Keratinocyte (primary cell): ENCODE data around the gene CDC20. TPM values are rescaled to one million over a fixed set of nuclear protein-coding genes. Genes with fewer than 3 reads are reported as not detected.

ENCODE experiments used
- DNase-seq: peaks from one replicate; pipeline ENCODE4 v3.0.0-alpha.2; 2011; ENCODE audit warnings: low read depth, missing footprints, low spot score
- FAIRE-seq: peaks from 2 replicates; lab custom pipeline; 2011; peaks lifted over from hg19 to GRCh38; lab: Jason Lieb, UNC
- H2AFZ ChIP-seq: 2 replicates; pipeline ENCODE4 v1.6.0; 2012; ENCODE audit warnings: low read length, control low read depth, inconsistent platforms; ENCODE audit not compliant: control insufficient read depth
- H3K27ac ChIP-seq: 2 replicates; pipeline ENCODE4 v1.5.1; 2011; ENCODE audit warnings: low read length; ENCODE audit not compliant: control insufficient read depth, insufficient read depth
- H3K27me3 ChIP-seq: 3 replicates; pipeline ENCODE4 v1.6.0; 2011; ENCODE audit warnings: low read length; ENCODE audit not compliant: control insufficient read depth, insufficient read depth; ENCODE audit errors: extremely low read depth
- H3K36me3 ChIP-seq, 2 experiments: 2 replicates in 1 of 2; 3 replicates in 1 of 2; pipeline ENCODE4 v1.5.1; 2011; ENCODE audit warnings: low read length in 2 of 2, mild to moderate bottlenecking in 1 of 2; ENCODE audit not compliant: control insufficient read depth in 2 of 2, insufficient read depth in 2 of 2; ENCODE audit errors: extremely low read depth in 1 of 2
- H3K4me1 ChIP-seq: 3 replicates; pipeline ENCODE4 v1.5.1; 2011; ENCODE audit warnings: low read length; ENCODE audit not compliant: control insufficient read depth, insufficient read depth; ENCODE audit errors: extremely low read depth
- H3K4me2 ChIP-seq: 3 replicates; pipeline ENCODE4 v1.6.0; 2011; ENCODE audit warnings: low read depth, low read length; ENCODE audit not compliant: control insufficient read depth, insufficient read depth; ENCODE audit errors: extremely low read depth
- H3K4me3 ChIP-seq, 3 experiments: fragments of 200-600 bp in 1 of 3; sonication (generic) in 1 of 3; 2 replicates in 2 of 3; 3 replicates in 1 of 3; pipeline ENCODE4 v1.5.1; 2011 to 2016; ENCODE audit warnings: low read length in 3 of 3, mild to moderate bottlenecking in 3 of 3, control low read depth in 2 of 3, inconsistent platforms in 1 of 3, low read depth in 1 of 3, mixed read lengths in 1 of 3, mixed run types in 1 of 3, moderate library complexity in 1 of 3; ENCODE audit not compliant: control insufficient read depth in 2 of 3, insufficient read depth in 2 of 3; ENCODE audit errors: extremely low read depth in 1 of 3
- H3K79me2 ChIP-seq: 2 replicates; pipeline ENCODE4 v1.6.0; 2012; ENCODE audit warnings: low read length; ENCODE audit not compliant: control insufficient read depth, insufficient read depth
- H3K9ac ChIP-seq: 3 replicates; pipeline ENCODE4 v1.6.0; 2011; ENCODE audit warnings: low read length; ENCODE audit not compliant: control insufficient read depth, insufficient read depth; ENCODE audit errors: extremely low read depth
- H3K9me1 ChIP-seq: 3 replicates; pipeline ENCODE4 v1.6.0; 2011; ENCODE audit warnings: low read length; ENCODE audit not compliant: control insufficient read depth, insufficient read depth; ENCODE audit errors: extremely low read depth
- H3K9me3 ChIP-seq: 2 replicates; pipeline ENCODE4 v1.5.1; 2012; ENCODE audit warnings: low read depth, low read length; ENCODE audit not compliant: control insufficient read depth
- H4K20me1 ChIP-seq: 3 replicates; pipeline ENCODE4 v1.6.0; 2011; ENCODE audit warnings: low read length; ENCODE audit not compliant: control insufficient read depth, insufficient read depth; ENCODE audit errors: extremely low read depth
- CTCF ChIP-seq, 3 experiments: IDR thresholded peaks in 1 of 3; conservative IDR thresholded peaks in 1 of 3; optimal IDR thresholded peaks in 1 of 3; 2 replicates in 2 of 3; 3 replicates in 1 of 3; pipeline versions ENCODE3 to v1.5.1; 2011; ENCODE audit warnings: low read length in 3 of 3, mild to moderate bottlenecking in 3 of 3, moderate library complexity in 2 of 3, control low read depth in 1 of 3, inconsistent platforms in 1 of 3; ENCODE audit not compliant: insufficient read depth in 2 of 3; ENCODE audit errors: extremely low read depth in 1 of 3
- EZH2 ChIP-seq: IDR thresholded peaks from one replicate; pipeline ENCODE4 v1.6.1; 2012; ENCODE audit warnings: inconsistent platforms, mild to moderate bottlenecking, low read length, moderate library complexity
- dilution Hi-C: fragments of 300-500 bp; cut with MboI; formaldehyde crosslinking; loops from one replicate; pipeline ENCODE4 v1.7.0; 2020; ENCODE audit warnings: low sequenced_read_pairs; ENCODE audit not compliant: extremely low pct_ligation_motif_present
- polyA plus RNA-seq, 5 experiments: library from polyadenylated mRNA; depleted of rRNA in 3 of 5; stranded (reverse) in 3 of 5; stranded (forward) in 1 of 5; unstranded in 1 of 5; fragments of >200 nt; gene quantifications; 1 replicate in 1 of 5; 2 replicates in 3 of 5; 3 replicates in 1 of 5; pipeline versions ENCODE4 v1.2.1 to v1.2.3, GENCODE V29; 2011 to 2012; ENCODE audit warnings: missing spikeins in 2 of 5, low read depth in 1 of 5, low replicate concordance in 1 of 5

Gene CDC20
- polyA plus RNA-seq, 1 donor (not counting 4 experiments of a cell fraction or from before 2014, with no cell fraction given), result 84.2 TPM

- peak overlapping the region; percentile 16 for H3K4me2 ChIP-seq
- no peaks in the 10 kb centered on the region for H3K36me3 ChIP-seq
- FAIRE-seq (peak; percentile 51), DNase-seq (no peak)
- H3K9ac ChIP-seq, result no peak overlapping the region
- TF ChIP-seq CTCF (optimal IDR thresholded peaks at IDR 0.05 in 1 of 3, IDR thresholded peaks at IDR 0.05 in 1 of 3, conservative IDR thresholded peaks at IDR 0.05 in 1 of 3; ENCODE audit: extremely low read depth in 1 of 3, insufficient read depth in 2 of 3, low read length in 3 of 3) (no peak), EZH2 (no peak)
- H3K4me3 ChIP-seq, result no peak overlapping the region
- H3K9me1 ChIP-seq, result no peaks in the 10 kb centered on the region
- no peaks in the 10 kb centered on the region for H3K79me2 ChIP-seq
- H3K4me1 ChIP-seq, result peaks cover 9% of the 10 kb centered on the region
- dilution Hi-C loops, result no loop called here
- no peaks in the 10 kb centered on the region for H3K27me3 ChIP-seq
- H3K9me3 ChIP-seq, result no peaks in the 10 kb centered on the region
- peak overlapping the region; percentile 27 for H2AFZ ChIP-seq
- H4K20me1 ChIP-seq, result no peaks in the 10 kb centered on the region
- no peak overlapping the region for H3K27ac ChIP-seq
These were observed 28.6 kb upstream of the CDC20 start for GRCh38 chr1:43329995-43330751.

GRCh38 chr1:43331688-43332087, 27.1 kb upstream of the CDC20 start:
- Histone ChIP-seq H3K4me3 (no peak overlapping the region), H3K36me3 (no peaks in the 10 kb centered on the region), H2AFZ (no peak overlapping the region), H3K9ac (no peak overlapping the region), H3K9me1 (no peaks in the 10 kb centered on the region), H4K20me1 (no peaks in the 10 kb centered on the region), H3K4me2 (no peak overlapping the region), H3K9me3 (no peaks in the 10 kb centered on the region), H3K4me1 (peaks cover 9% of the 10 kb centered on the region), H3K27me3 (no peaks in the 10 kb centered on the region), H3K27ac (no peak overlapping the region), H3K79me2 (no peaks in the 10 kb centered on the region)
- TF ChIP-seq EZH2, result no peak
- TF ChIP-seq CTCF (optimal IDR thresholded peaks at IDR 0.05 in 1 of 3, IDR thresholded peaks at IDR 0.05 in 1 of 3, conservative IDR thresholded peaks at IDR 0.05 in 1 of 3; ENCODE audit: extremely low read depth in 1 of 3, insufficient read depth in 2 of 3, low read length in 3 of 3), result no peak
- dilution Hi-C loops, result no loop called here
- no peak for DNase-seq
- no peak for FAIRE-seq
